Posterior cingulate gyrus (tissue), 11 donors: ENCODE results near the gene OR1J4.

Experiments used
- DNase-seq, 10 donors: peaks; one replicate each; pipeline versions ENCODE4 v3.0.0 to v3.0.0-alpha.2; 2020 to 2021; ENCODE audit warnings: mixed read lengths in 3 of 10
- intact Hi-C: fragments of 100-400 bp; cut with DNase I; formaldehyde crosslinking; loops from one replicate; pipeline ENCODE4 v1.15.1; 2023

OR1J4 gene

GRCh38 chr9:122567901-122568300, 49.0 kb downstream of the OR1J4 start:
- no peak for DNase-seq
- intact Hi-C loops: no loop called here
